ENCODE results near the gene OR7A10. TPM values are rescaled to one million over a fixed set of nuclear protein-coding genes. Genes with fewer than 3 reads are reported as not detected.

Gene OR7A10
- not detected in 2 replicates for total RNA-seq

GRCh38 chr19:14848822-14849221 lies at the start of gene OR7A10:
TSS of gene OR7A10 (minus strand) at chr19:14848922. CDS start at chr19:14841877, 7,045 bp downstream.
- no peaks in the 10 kb centered on the region for H3K4me1 Mint-ChIP-seq (ENCODE audit: low read depth)
- H3K9me3 Mint-ChIP-seq, result no peaks in the 10 kb centered on the region
- no peak within 1 kb of the TSS for H3K27ac Mint-ChIP-seq
- no peak within 1 kb of the TSS for H3K4me3 Mint-ChIP-seq
- intact Hi-C loops (cut with micrococcal nuclease), result no loop called here
- no peak for DNase-seq (ENCODE audit: low spot score)
- no peaks in the 10 kb centered on the region for H3K36me3 Mint-ChIP-seq (ENCODE audit: low read depth)
- H3K27me3 Mint-ChIP-seq (ENCODE audit: insufficient read depth), result no peaks in the 10 kb centered on the region

- Mint-ChIP-seq H3K4me3 (no peak overlapping the region), H3K27me3 (ENCODE audit: insufficient read depth) (peaks cover 10% of the 10 kb centered on the region), H3K27ac (no peak overlapping the region), H3K9me3 (peaks cover 5% of the 10 kb centered on the region), H3K4me1 (ENCODE audit: low read depth) (peaks cover 6% of the 10 kb centered on the region), H3K36me3 (ENCODE audit: low read depth) (no peaks in the 10 kb centered on the region)
- DNase-seq (ENCODE audit: low spot score), result no peak
- intact Hi-C loops (cut with micrococcal nuclease), result no loop called here
Observed at GRCh38 chr19:14890643-14891379, 42.1 kb upstream of the OR7A10 start.

GRCh38 chr19:14889994-14890642 lies 41.4 kb upstream of the OR7A10 start:
- Mint-ChIP-seq H3K4me1 (ENCODE audit: low read depth) (peaks cover 6% of the 10 kb centered on the region), H3K36me3 (ENCODE audit: low read depth) (no peaks in the 10 kb centered on the region), H3K27me3 (ENCODE audit: insufficient read depth) (peaks cover 10% of the 10 kb centered on the region), H3K4me3 (no peak overlapping the region), H3K9me3 (peaks cover 5% of the 10 kb centered on the region), H3K27ac (no peak overlapping the region)
- intact Hi-C loops (cut with micrococcal nuclease), result loop anchor here (1.0 kb wide), 1 partner anchor 316 kb away; no protein-coding TSS in a partner anchor
- DNase-seq (ENCODE audit: low spot score), result no peak

- Mint-ChIP-seq H3K27me3 (ENCODE audit: insufficient read depth) (peaks cover 6% of the 10 kb centered on the region), H3K4me1 (ENCODE audit: low read depth) (peaks cover 6% of the 10 kb centered on the region), H3K27ac (no peak within 1 kb of the TSS), H3K9me3 (peaks cover 5% of the 10 kb centered on the region), H3K4me3 (no peak within 1 kb of the TSS), H3K36me3 (ENCODE audit: low read depth) (no peaks in the 10 kb centered on the region)
- intact Hi-C loops (cut with micrococcal nuclease), result no loop called here
- DNase-seq (ENCODE audit: low spot score), result no peak
Observed at GRCh38 chr19:14886032-14886431, 37.3 kb upstream of the OR7A10 start, which contains the start of gene OR7A17. TSS of gene OR7A17 (minus strand) at chr19:14886132. CDS start at chr19:14881355, 4,777 bp downstream.

- intact Hi-C loops (cut with micrococcal nuclease), result no loop called here
- Mint-ChIP-seq H3K27me3 (ENCODE audit: insufficient read depth) (peaks cover 5% of the 10 kb centered on the region), H3K9me3 (no peaks in the 10 kb centered on the region), H3K4me1 (ENCODE audit: low read depth) (no peaks in the 10 kb centered on the region), H3K27ac (no peak overlapping the region), H3K4me3 (no peak overlapping the region), H3K36me3 (ENCODE audit: low read depth) (no peaks in the 10 kb centered on the region)
- no peak for DNase-seq (ENCODE audit: low spot score)
Observed at GRCh38 chr19:14871619-14872230, 23.0 kb upstream of the OR7A10 start.

- intact Hi-C loops (cut with micrococcal nuclease), result no loop called here
- no peaks in the 10 kb centered on the region for H3K4me1 Mint-ChIP-seq (ENCODE audit: low read depth)
- DNase-seq (ENCODE audit: low spot score), result no peak
- no peak overlapping the region for H3K27ac Mint-ChIP-seq
- H3K36me3 Mint-ChIP-seq (ENCODE audit: low read depth), result no peaks in the 10 kb centered on the region
- H3K4me3 Mint-ChIP-seq, result no peak overlapping the region
- H3K27me3 Mint-ChIP-seq (ENCODE audit: insufficient read depth), result peaks cover 2% of the 10 kb centered on the region
- no peaks in the 10 kb centered on the region for H3K9me3 Mint-ChIP-seq
Observed at GRCh38 chr19:14868497-14868896, 19.8 kb upstream of the OR7A10 start.

- H3K27ac Mint-ChIP-seq, result no peak overlapping the region
- H3K9me3 Mint-ChIP-seq, result no peaks in the 10 kb centered on the region
- no peaks in the 10 kb centered on the region for H3K4me1 Mint-ChIP-seq (ENCODE audit: low read depth)
- intact Hi-C loops (cut with micrococcal nuclease), result no loop called here
- no peak for DNase-seq (ENCODE audit: low spot score)
- no peak overlapping the region for H3K4me3 Mint-ChIP-seq
- no peaks in the 10 kb centered on the region for H3K27me3 Mint-ChIP-seq (ENCODE audit: insufficient read depth)
- no peaks in the 10 kb centered on the region for H3K36me3 Mint-ChIP-seq (ENCODE audit: low read depth)
Observed at GRCh38 chr19:14843578-14843977, 5.1 kb downstream of the OR7A10 start.

- Mint-ChIP-seq H3K27ac (no peak overlapping the region), H3K9me3 (no peaks in the 10 kb centered on the region), H3K4me3 (no peak overlapping the region), H3K27me3 (ENCODE audit: insufficient read depth) (no peaks in the 10 kb centered on the region), H3K4me1 (ENCODE audit: low read depth) (no peaks in the 10 kb centered on the region), H3K36me3 (ENCODE audit: low read depth) (no peaks in the 10 kb centered on the region)
- intact Hi-C loops (cut with micrococcal nuclease), result no loop called here
- no peak for DNase-seq (ENCODE audit: low spot score)
Observed at GRCh38 chr19:14843169-14843568, 5.6 kb downstream of the OR7A10 start.

GRCh38 chr19:14840206-14840605 lies 8.5 kb downstream of the OR7A10 start:
- Mint-ChIP-seq H3K36me3 (ENCODE audit: low read depth) (no peaks in the 10 kb centered on the region), H3K27me3 (ENCODE audit: insufficient read depth) (no peaks in the 10 kb centered on the region), H3K4me3 (no peak overlapping the region), H3K4me1 (ENCODE audit: low read depth) (no peaks in the 10 kb centered on the region), H3K9me3 (no peaks in the 10 kb centered on the region), H3K27ac (no peak overlapping the region)
- no peak for DNase-seq (ENCODE audit: low spot score)
- intact Hi-C loops (cut with micrococcal nuclease), result no loop called here

DNA sequence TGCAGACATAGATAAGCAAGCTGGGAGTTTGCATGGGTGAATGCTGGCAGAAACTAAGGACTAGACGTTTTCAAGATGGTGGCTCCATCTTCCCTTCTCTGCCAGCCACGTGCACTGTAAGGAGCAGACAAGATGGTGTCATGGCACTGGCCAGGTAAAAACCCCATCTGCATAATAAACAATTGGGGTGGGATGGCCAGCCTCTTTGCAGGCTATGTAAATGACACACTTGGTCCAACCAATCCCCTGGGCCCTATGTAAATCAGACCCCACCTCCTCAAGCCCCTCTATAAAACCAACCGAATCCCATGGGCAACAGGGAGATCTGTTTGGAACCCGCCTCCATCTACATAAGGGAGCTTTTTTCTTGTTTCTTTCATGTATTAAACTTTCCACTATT lies 11.3 kb downstream of the OR7A10 start:
- H3K9me3 Mint-ChIP-seq, result no peaks in the 10 kb centered on the region
- no peaks in the 10 kb centered on the region for H3K36me3 Mint-ChIP-seq (ENCODE audit: low read depth)
- no peaks in the 10 kb centered on the region for H3K27me3 Mint-ChIP-seq (ENCODE audit: insufficient read depth)
- no peaks in the 10 kb centered on the region for H3K4me1 Mint-ChIP-seq (ENCODE audit: low read depth)
- no peak for DNase-seq (ENCODE audit: low spot score)
- no peak overlapping the region for H3K27ac Mint-ChIP-seq
- H3K4me3 Mint-ChIP-seq, result no peak overlapping the region
- intact Hi-C loops (cut with micrococcal nuclease), result no loop called here

- no peak for DNase-seq (ENCODE audit: low spot score)
- H3K9me3 Mint-ChIP-seq, result no peaks in the 10 kb centered on the region
- no peak within 1 kb of the TSS for H3K27ac Mint-ChIP-seq
- intact Hi-C loops (cut with micrococcal nuclease), result no loop called here
- no peaks in the 10 kb centered on the region for H3K36me3 Mint-ChIP-seq (ENCODE audit: low read depth)
- H3K27me3 Mint-ChIP-seq (ENCODE audit: insufficient read depth), result no peaks in the 10 kb centered on the region
- H3K4me1 Mint-ChIP-seq (ENCODE audit: low read depth), result no peaks in the 10 kb centered on the region
- no peak within 1 kb of the TSS for H3K4me3 Mint-ChIP-seq
Observed at GRCh38 chr19:14835011-14835410, 13.7 kb downstream of the OR7A10 start, which contains the start of the genes OR7A5 and OR7C1. TSS of gene OR7A5 (minus strand) at chr19:14835185. CDS start at chr19:14828241, 6,944 bp downstream. TSS of gene OR7C1 (minus strand) at chr19:14835185. CDS start at chr19:14800136, 35,049 bp downstream.

- H3K36me3 Mint-ChIP-seq (ENCODE audit: low read depth), result no peaks in the 10 kb centered on the region
- no peaks in the 10 kb centered on the region for H3K4me1 Mint-ChIP-seq (ENCODE audit: low read depth)
- H3K4me3 Mint-ChIP-seq, result no peak overlapping the region
- no peak for DNase-seq (ENCODE audit: low spot score)
- no peaks in the 10 kb centered on the region for H3K9me3 Mint-ChIP-seq
- no peaks in the 10 kb centered on the region for H3K27me3 Mint-ChIP-seq (ENCODE audit: insufficient read depth)
- H3K27ac Mint-ChIP-seq, result no peak overlapping the region
- intact Hi-C loops (cut with micrococcal nuclease), result no loop called here
Observed at GRCh38 chr19:14830702-14831101, 18.0 kb downstream of the OR7A10 start.

DNA sequence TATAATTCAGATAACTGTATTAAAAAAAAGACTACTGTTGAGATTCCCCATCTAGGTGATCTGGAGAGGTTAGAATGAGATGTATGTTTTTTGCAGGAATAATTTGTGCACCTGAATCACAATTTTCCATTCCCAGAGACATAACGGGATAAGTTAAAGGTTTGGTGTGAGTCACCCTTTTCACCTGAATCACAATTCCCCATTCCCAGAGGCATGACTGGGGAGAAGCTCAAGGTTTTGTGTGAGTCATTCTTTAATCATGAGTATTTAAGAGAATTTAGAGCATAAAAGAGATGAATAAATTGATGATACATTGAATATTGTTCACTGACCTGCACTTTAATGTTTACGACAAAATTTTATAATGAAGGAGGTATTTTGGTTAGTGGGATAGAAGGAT lies 22.7 kb downstream of the OR7A10 start:
- no peak for DNase-seq (ENCODE audit: low spot score)
- no peaks in the 10 kb centered on the region for H3K36me3 Mint-ChIP-seq (ENCODE audit: low read depth)
- H3K4me3 Mint-ChIP-seq, result no peak overlapping the region
- no peaks in the 10 kb centered on the region for H3K4me1 Mint-ChIP-seq (ENCODE audit: low read depth)
- no peak overlapping the region for H3K27ac Mint-ChIP-seq
- no peaks in the 10 kb centered on the region for H3K9me3 Mint-ChIP-seq
- intact Hi-C loops (cut with micrococcal nuclease), result no loop called here
- no peaks in the 10 kb centered on the region for H3K27me3 Mint-ChIP-seq (ENCODE audit: insufficient read depth)

All from activated T-helper 1 cell treated with anti-CD3 and anti-CD28 coated beads, Interleukin-12 subunit alpha, Interleukin-12 subunit beta, Interleukin-2, Interleukin-4 antibody, amounts not matched to agents 30 ng/mL and 10 ng/mL and 1 ng/mL, durations not matched to agents 14 hours and 24 hours and 36 hours (primary cell).